ENCODE data around the gene ANKRD13D. TPM values are rescaled to one million over a fixed set of nuclear protein-coding genes. Genes with fewer than 3 reads are reported as not detected.

The ANKRD13D gene
- total RNA-seq, 1 experiment from 2014 or later = 79.6 TPM

- intact Hi-C loops (cut with micrococcal nuclease; ENCODE audit: unreplicated experiment) = loop anchor here (1.0 to 2.0 kb wide), 2 partner anchors 8 to 15 kb away; partner anchors contain the start of gene ANKRD13D
- POLR2A ChIA-PET (ENCODE audit: unreplicated experiment) = interaction anchor here (0.6 to 1.8 kb wide), 4 partner anchors 9 to 18 kb away, joined by 3 to 13 read pairs (median 7); no protein-coding TSS in a partner anchor
- peaks cover 26% of the 10 kb centered on the region for H3F3A ChIP-seq (ENCODE audit: insufficient read depth, low read depth)
- H3K9me2 ChIP-seq (ENCODE audit: insufficient read depth) = no peaks in the 10 kb centered on the region
- peak overlapping the region; percentile 97 for H3K4me2 ChIP-seq
- no peaks in the 10 kb centered on the region for H3K27me3 ChIP-seq (ENCODE audit: insufficient read depth, low read depth)
- H3K4me1 ChIP-seq (replicated peaks; ENCODE audit: insufficient read depth) = peaks cover 29% of the 10 kb centered on the region
- BruUV-seq (replicated peaks) = TSS peak; percentile 55
- peak overlapping the region; percentile 90 for H3K4me3 ChIP-seq
- peaks cover 27% of the 10 kb centered on the region for H3K79me2 ChIP-seq (ENCODE audit: low read depth)
- H3K27ac ChIP-seq = peak overlapping the region; percentile 68
- TF ChIP-seq EZH2 (IDR thresholded peaks at IDR 0.05; ENCODE audit: low read depth) = no peak
- H3K9me3 ChIP-seq (ENCODE audit: insufficient read depth, low read depth) = no peaks in the 10 kb centered on the region
- no peaks in the 10 kb centered on the region for H4K20me1 ChIP-seq (ENCODE audit: insufficient read depth)
- H3K36me3 ChIP-seq (ENCODE audit: low read depth) = peaks cover 4% of the 10 kb centered on the region
- CTCF ChIA-PET = interaction anchor here (1.6 kb wide), 1 partner anchor 14 kb away, joined by 11 read pairs; no protein-coding TSS in a partner anchor
- peak; percentile 59 to 78 for DNase-seq
- peak overlapping the region; percentile 71 for H2AFZ ChIP-seq
Measured at GRCh38 chr11:67303835-67304411, 14.8 kb downstream of the ANKRD13D start.

GRCh38 chr11:67304511-67305113 is 15.5 kb downstream of the ANKRD13D start:
- TF ChIP-seq EZH2 (IDR thresholded peaks at IDR 0.05; ENCODE audit: low read depth) (no peak), CTCF (conservative IDR thresholded peaks at IDR 0.05) (no peak)
- no peak for DNase-seq
- Histone ChIP-seq H3K36me3 (ENCODE audit: low read depth) (peaks cover 8% of the 10 kb centered on the region), H3K27ac (no peak overlapping the region), H3F3A (ENCODE audit: insufficient read depth, low read depth) (peaks cover 32% of the 10 kb centered on the region), H3K79me2 (ENCODE audit: low read depth) (peaks cover 27% of the 10 kb centered on the region), H3K4me2 (peak overlapping the region; percentile 97), H2AFZ (peak overlapping the region; percentile 71; the same call in 1 of the 2 replicates), H3K9me2 (ENCODE audit: insufficient read depth) (no peaks in the 10 kb centered on the region), H3K9me3 (ENCODE audit: insufficient read depth, low read depth) (no peaks in the 10 kb centered on the region), H3K27me3 (ENCODE audit: insufficient read depth, low read depth) (no peaks in the 10 kb centered on the region), H3K4me1 (replicated peaks; ENCODE audit: insufficient read depth) (peaks cover 29% of the 10 kb centered on the region), H3K4me3 (peak overlapping the region; percentile 90), H4K20me1 (ENCODE audit: insufficient read depth) (no peaks in the 10 kb centered on the region)
- BruUV-seq (replicated peaks) = no TSS peak
- CTCF ChIA-PET = interaction anchor here (0.5 to 0.6 kb wide), 2 partner anchors 84 to 268 kb away, joined by 3 to 5 read pairs; no protein-coding TSS in a partner anchor
- POLR2A ChIA-PET (ENCODE audit: unreplicated experiment) = interaction anchor here (0.6 to 1.8 kb wide), 2 partner anchors 13 to 17 kb away, joined by 5 to 9 read pairs; no protein-coding TSS in a partner anchor
- intact Hi-C loops (cut with micrococcal nuclease; ENCODE audit: unreplicated experiment) = no loop called here

GRCh38 chr11:67306769-67307544 is 17.9 kb downstream of the ANKRD13D start:
- no TSS peak for BruUV-seq (replicated peaks)
- H3K36me3 ChIP-seq (ENCODE audit: low read depth) = peaks cover 5% of the 10 kb centered on the region; the same call in 1 of the 2 replicates
- ChIA-PET CTCF (no interaction called here), POLR2A (ENCODE audit: unreplicated experiment) (no interaction called here)
- no peak for DNase-seq
- H4K20me1 ChIP-seq (ENCODE audit: insufficient read depth) = no peaks in the 10 kb centered on the region
- TF ChIP-seq EZH2 (IDR thresholded peaks at IDR 0.05; ENCODE audit: low read depth) (no peak), CTCF (conservative IDR thresholded peaks at IDR 0.05) (no peak)
- H3K4me2 ChIP-seq = no peak overlapping the region
- peaks cover 43% of the 10 kb centered on the region for H3K4me1 ChIP-seq (replicated peaks; ENCODE audit: insufficient read depth)
- H3K79me2 ChIP-seq (ENCODE audit: low read depth) = peaks cover 27% of the 10 kb centered on the region
- no peak overlapping the region for H3K27ac ChIP-seq
- no peaks in the 10 kb centered on the region for H3K9me3 ChIP-seq (ENCODE audit: insufficient read depth, low read depth)
- no peak overlapping the region for H2AFZ ChIP-seq
- peaks cover 45% of the 10 kb centered on the region for H3F3A ChIP-seq (ENCODE audit: insufficient read depth, low read depth)
- no peaks in the 10 kb centered on the region for H3K9me2 ChIP-seq (ENCODE audit: insufficient read depth)
- H3K4me3 ChIP-seq = no peak overlapping the region
- no peaks in the 10 kb centered on the region for H3K27me3 ChIP-seq (ENCODE audit: insufficient read depth, low read depth)
- intact Hi-C loops (cut with micrococcal nuclease; ENCODE audit: unreplicated experiment) = no loop called here

Data from PC-9 (cell line).